ENCODE results near the gene WFDC1. TPM values are rescaled to one million over a fixed set of nuclear protein-coding genes. Genes with fewer than 3 reads are reported as not detected.

WFDC1 gene
- total RNA-seq, 1 experiment from 2014 or later, result not detected

- H3K36me3 ChIP-seq (ENCODE audit: insufficient read depth, low read length), result no peaks in the 10 kb centered on the region
- no peak overlapping the region for H3K27ac ChIP-seq (ENCODE audit: low read length)
- H3K9me2 ChIP-seq (replicated peaks; ENCODE audit: insufficient read depth, low read length), result no peaks in the 10 kb centered on the region
- H2AFZ ChIP-seq (ENCODE audit: low read length), result no peak overlapping the region
- no peak overlapping the region for H3K9ac ChIP-seq (ENCODE audit: low read length)
- no peaks in the 10 kb centered on the region for H3K9me3 ChIP-seq (ENCODE audit: low read length)
- H3K4me3 ChIP-seq (ENCODE audit: low read length), result no peak overlapping the region
- no peaks in the 10 kb centered on the region for H3K27me3 ChIP-seq (ENCODE audit: low read length)
- no peak overlapping the region for H3K4me2 ChIP-seq (ENCODE audit: low read depth, low read length, poor library complexity, severe bottlenecking)
- H3K79me2 ChIP-seq (ENCODE audit: low read length), result no peaks in the 10 kb centered on the region
- DNase-seq, result peak; percentile 85
- H3K4me1 ChIP-seq (ENCODE audit: low read length), result no peaks in the 10 kb centered on the region
- no peaks in the 10 kb centered on the region for H4K20me1 ChIP-seq (ENCODE audit: insufficient read depth, low read depth, low read length)
Observed at GRCh38 chr16:84277244-84277823, 17.3 kb upstream of the WFDC1 start.

GRCh38 chr16:84278333-84278732, 16.3 kb upstream of the WFDC1 start:
- no peaks in the 10 kb centered on the region for H3K27me3 ChIP-seq (ENCODE audit: low read length)
- no peak overlapping the region for H3K9ac ChIP-seq (ENCODE audit: low read length)
- H3K4me1 ChIP-seq (ENCODE audit: low read length), result no peaks in the 10 kb centered on the region
- no peaks in the 10 kb centered on the region for H3K9me3 ChIP-seq (ENCODE audit: low read length)
- H3K27ac ChIP-seq (ENCODE audit: low read length), result no peak overlapping the region
- no peaks in the 10 kb centered on the region for H3K9me2 ChIP-seq (replicated peaks; ENCODE audit: insufficient read depth, low read length)
- no peak overlapping the region for H3K4me3 ChIP-seq (ENCODE audit: low read length)
- H3K36me3 ChIP-seq (ENCODE audit: insufficient read depth, low read length), result no peaks in the 10 kb centered on the region
- H2AFZ ChIP-seq (ENCODE audit: low read length), result no peak overlapping the region
- no peak overlapping the region for H3K4me2 ChIP-seq (ENCODE audit: low read depth, low read length, poor library complexity, severe bottlenecking)
- no peaks in the 10 kb centered on the region for H3K79me2 ChIP-seq (ENCODE audit: low read length)
- no peaks in the 10 kb centered on the region for H4K20me1 ChIP-seq (ENCODE audit: insufficient read depth, low read depth, low read length)
- DNase-seq, result peak; percentile 16

GRCh38 chr16:84278968-84279367, 15.7 kb upstream of the WFDC1 start:
- no peaks in the 10 kb centered on the region for H3K79me2 ChIP-seq (ENCODE audit: low read length)
- no peaks in the 10 kb centered on the region for H3K9me2 ChIP-seq (replicated peaks; ENCODE audit: insufficient read depth, low read length)
- H3K9me3 ChIP-seq (ENCODE audit: low read length), result no peaks in the 10 kb centered on the region
- no peak overlapping the region for H3K4me3 ChIP-seq (ENCODE audit: low read length)
- no peak for DNase-seq
- no peak overlapping the region for H3K4me2 ChIP-seq (ENCODE audit: low read depth, low read length, poor library complexity, severe bottlenecking)
- H4K20me1 ChIP-seq (ENCODE audit: insufficient read depth, low read depth, low read length), result no peaks in the 10 kb centered on the region
- no peaks in the 10 kb centered on the region for H3K4me1 ChIP-seq (ENCODE audit: low read length)
- H3K27ac ChIP-seq (ENCODE audit: low read length), result no peak overlapping the region
- H3K36me3 ChIP-seq (ENCODE audit: insufficient read depth, low read length), result no peaks in the 10 kb centered on the region
- no peaks in the 10 kb centered on the region for H3K27me3 ChIP-seq (ENCODE audit: low read length)
- no peak overlapping the region for H3K9ac ChIP-seq (ENCODE audit: low read length)
- no peak overlapping the region for H2AFZ ChIP-seq (ENCODE audit: low read length)

- H4K20me1 ChIP-seq (ENCODE audit: insufficient read depth, low read depth, low read length), result no peaks in the 10 kb centered on the region
- H2AFZ ChIP-seq (ENCODE audit: low read length), result no peak overlapping the region
- H3K4me1 ChIP-seq (ENCODE audit: low read length), result no peaks in the 10 kb centered on the region
- no peak overlapping the region for H3K27ac ChIP-seq (ENCODE audit: low read length)
- no peaks in the 10 kb centered on the region for H3K79me2 ChIP-seq (ENCODE audit: low read length)
- H3K4me3 ChIP-seq (ENCODE audit: low read length), result no peak overlapping the region
- no peak overlapping the region for H3K4me2 ChIP-seq (ENCODE audit: low read depth, low read length, poor library complexity, severe bottlenecking)
- H3K9ac ChIP-seq (ENCODE audit: low read length), result no peak overlapping the region
- H3K9me2 ChIP-seq (replicated peaks; ENCODE audit: insufficient read depth, low read length), result no peaks in the 10 kb centered on the region
- no peak for DNase-seq
- H3K9me3 ChIP-seq (ENCODE audit: low read length), result no peaks in the 10 kb centered on the region
- no peaks in the 10 kb centered on the region for H3K36me3 ChIP-seq (ENCODE audit: insufficient read depth, low read length)
- no peaks in the 10 kb centered on the region for H3K27me3 ChIP-seq (ENCODE audit: low read length)
Observed at GRCh38 chr16:84279881-84280280, 14.8 kb upstream of the WFDC1 start.

GRCh38 chr16:84281074-84281473, 13.6 kb upstream of the WFDC1 start:
- H3K27me3 ChIP-seq (ENCODE audit: low read length), result no peaks in the 10 kb centered on the region
- H3K9ac ChIP-seq (ENCODE audit: low read length), result no peak overlapping the region
- peak; percentile 83 for DNase-seq
- H3K4me3 ChIP-seq (ENCODE audit: low read length), result no peak overlapping the region
- H3K9me2 ChIP-seq (replicated peaks; ENCODE audit: insufficient read depth, low read length), result no peaks in the 10 kb centered on the region
- no peak overlapping the region for H2AFZ ChIP-seq (ENCODE audit: low read length)
- H3K36me3 ChIP-seq (ENCODE audit: insufficient read depth, low read length), result no peaks in the 10 kb centered on the region
- no peak overlapping the region for H3K27ac ChIP-seq (ENCODE audit: low read length)
- H3K4me1 ChIP-seq (ENCODE audit: low read length), result no peaks in the 10 kb centered on the region
- no peaks in the 10 kb centered on the region for H3K79me2 ChIP-seq (ENCODE audit: low read length)
- no peaks in the 10 kb centered on the region for H3K9me3 ChIP-seq (ENCODE audit: low read length)
- H4K20me1 ChIP-seq (ENCODE audit: insufficient read depth, low read depth, low read length), result no peaks in the 10 kb centered on the region
- H3K4me2 ChIP-seq (ENCODE audit: low read depth, low read length, poor library complexity, severe bottlenecking), result no peak overlapping the region

- Histone ChIP-seq H2AFZ (ENCODE audit: low read length) (no peak overlapping the region), H3K27me3 (ENCODE audit: low read length) (no peaks in the 10 kb centered on the region), H3K4me1 (ENCODE audit: low read length) (no peaks in the 10 kb centered on the region), H3K9me3 (ENCODE audit: low read length) (no peaks in the 10 kb centered on the region), H3K9me2 (replicated peaks; ENCODE audit: insufficient read depth, low read length) (no peaks in the 10 kb centered on the region), H3K4me2 (ENCODE audit: low read depth, low read length, poor library complexity, severe bottlenecking) (no peak overlapping the region), H3K9ac (ENCODE audit: low read length) (no peak overlapping the region), H4K20me1 (ENCODE audit: insufficient read depth, low read depth, low read length) (no peaks in the 10 kb centered on the region), H3K36me3 (ENCODE audit: insufficient read depth, low read length) (no peaks in the 10 kb centered on the region), H3K4me3 (ENCODE audit: low read length) (no peak overlapping the region), H3K79me2 (ENCODE audit: low read length) (no peaks in the 10 kb centered on the region), H3K27ac (ENCODE audit: low read length) (no peak overlapping the region)
- no peak for DNase-seq
Observed at GRCh38 chr16:84282533-84282932, 12.1 kb upstream of the WFDC1 start.

- Histone ChIP-seq H3K9me2 (replicated peaks; ENCODE audit: insufficient read depth, low read length) (no peaks in the 10 kb centered on the region), H3K27me3 (ENCODE audit: low read length) (no peaks in the 10 kb centered on the region), H3K4me3 (ENCODE audit: low read length) (no peak overlapping the region), H3K36me3 (ENCODE audit: insufficient read depth, low read length) (no peaks in the 10 kb centered on the region), H3K9me3 (ENCODE audit: low read length) (no peaks in the 10 kb centered on the region), H3K79me2 (ENCODE audit: low read length) (no peaks in the 10 kb centered on the region), H3K4me2 (ENCODE audit: low read depth, low read length, poor library complexity, severe bottlenecking) (no peak overlapping the region), H3K27ac (ENCODE audit: low read length) (no peak overlapping the region), H2AFZ (ENCODE audit: low read length) (no peak overlapping the region), H3K9ac (ENCODE audit: low read length) (no peak overlapping the region), H4K20me1 (ENCODE audit: insufficient read depth, low read depth, low read length) (no peaks in the 10 kb centered on the region), H3K4me1 (ENCODE audit: low read length) (no peaks in the 10 kb centered on the region)
- no peak for DNase-seq
Observed at GRCh38 chr16:84283314-84284153, 11.1 kb upstream of the WFDC1 start.

GRCh38 chr16:84284154-84284722, 10.4 kb upstream of the WFDC1 start:
- no peak overlapping the region for H3K9ac ChIP-seq (ENCODE audit: low read length)
- no peaks in the 10 kb centered on the region for H3K36me3 ChIP-seq (ENCODE audit: insufficient read depth, low read length)

More at GRCh38 chr16:84284154-84284722, 10.4 kb upstream of the WFDC1 start:
- no peaks in the 10 kb centered on the region for H3K9me2 ChIP-seq (replicated peaks; ENCODE audit: insufficient read depth, low read length)
- H3K9me3 ChIP-seq (ENCODE audit: low read length), result no peaks in the 10 kb centered on the region
- no peaks in the 10 kb centered on the region for H3K79me2 ChIP-seq (ENCODE audit: low read length)
- no peak overlapping the region for H3K4me2 ChIP-seq (ENCODE audit: low read depth, low read length, poor library complexity, severe bottlenecking)
- no peak overlapping the region for H2AFZ ChIP-seq (ENCODE audit: low read length)
- H3K4me3 ChIP-seq (ENCODE audit: low read length), result no peak overlapping the region
- H3K27ac ChIP-seq (ENCODE audit: low read length), result no peak overlapping the region
- H3K4me1 ChIP-seq (ENCODE audit: low read length), result no peaks in the 10 kb centered on the region
- no peak for DNase-seq
- H4K20me1 ChIP-seq (ENCODE audit: insufficient read depth, low read depth, low read length), result no peaks in the 10 kb centered on the region
- H3K27me3 ChIP-seq (ENCODE audit: low read length), result no peaks in the 10 kb centered on the region

Measured in Karpas-422 (cell line).